Neural cell (in vitro differentiated cells): Measurements from ENCODE around the gene FHOD3. TPM values are rescaled to one million over a fixed set of nuclear protein-coding genes. Genes with fewer than 3 reads are reported as not detected.

Experiments
- H2AFZ ChIP-seq: fragments of 200-600, 300-800 bp; sonication (generic), shearing (Covaris generic); 2 replicates; pipeline ENCODE4 v1.6.0; 2014; ENCODE audit warnings: low read depth, mild to moderate bottlenecking, antibody characterized with exemption, low read length, moderate library complexity
- H3F3A ChIP-seq: fragments of 200-600 bp; shearing (Covaris generic); 2 replicates; pipeline ENCODE4 v1.6.1; 2016; ENCODE audit warnings: mild to moderate bottlenecking, moderate library complexity, mixed read lengths, antibody characterized with exemption, low read length; ENCODE audit not compliant: insufficient read depth, poor library complexity, severe bottlenecking
- H3K27ac ChIP-seq: fragments of 200-600, 300-800 bp; sonication (generic), shearing (Covaris generic); 2 replicates; pipeline ENCODE4 v1.5.1; 2014; ENCODE audit warnings: mild to moderate bottlenecking, low read length, moderate library complexity
- H3K27me3 ChIP-seq: fragments of 300-800, 200-600 bp; sonication (generic), shearing (Covaris generic); 2 replicates; pipeline ENCODE4 v1.6.0; 2014; ENCODE audit warnings: mild to moderate bottlenecking, low read depth, low read length, moderate library complexity; ENCODE audit not compliant: insufficient read depth
- H3K36me3 ChIP-seq: fragments of 300-800, 200-600 bp; sonication (generic), shearing (Covaris generic); 2 replicates; pipeline ENCODE4 v1.5.1; 2014; ENCODE audit warnings: mild to moderate bottlenecking, antibody characterized with exemption, low read length, moderate library complexity; ENCODE audit not compliant: insufficient read depth
- H3K4me2 ChIP-seq: fragments of 300-800, 200-600 bp; sonication (generic), shearing (Covaris generic); 2 replicates; pipeline ENCODE4 v1.6.0; 2014; ENCODE audit warnings: mild to moderate bottlenecking, low read length
- H3K4me3 ChIP-seq: fragments of 300-800, 200-600 bp; sonication (generic), shearing (Covaris generic); 2 replicates; pipeline ENCODE4 v1.5.1; 2014; ENCODE audit warnings: mild to moderate bottlenecking, low read length, moderate library complexity
- H3K79me2 ChIP-seq: fragments of 200-600 bp; shearing (Covaris generic); replicated peaks from 2 replicates; pipeline ENCODE4 v1.6.0; 2014; ENCODE audit warnings: mild to moderate bottlenecking, low read length, moderate library complexity; ENCODE audit not compliant: insufficient read depth
- H3K9ac ChIP-seq: fragments of 300-800, 200-600 bp; sonication (generic), shearing (Covaris generic); 2 replicates; pipeline ENCODE4 v1.6.1; 2016; ENCODE audit warnings: mild to moderate bottlenecking, low read length, mixed read lengths
- H3K9me2 ChIP-seq: fragments of 200-600 bp; shearing (Covaris generic); 2 replicates; pipeline ENCODE4 v1.6.1; 2016; ENCODE audit warnings: mild to moderate bottlenecking, low read length, mixed read lengths; ENCODE audit not compliant: insufficient read depth
- H3K9me3 ChIP-seq: fragments of 200-600, 300-800 bp; sonication (generic), shearing (Covaris generic); 2 replicates; pipeline ENCODE4 v1.6.1; 2016; ENCODE audit warnings: mild to moderate bottlenecking, mixed run types, low read length, moderate library complexity, mixed read lengths
- H4K20me1 ChIP-seq: fragments of 200-600 bp; shearing (Covaris generic); 2 replicates; pipeline ENCODE4 v1.6.1; 2016; ENCODE audit warnings: mild to moderate bottlenecking, mixed run types; ENCODE audit not compliant: insufficient read depth
- CTCF ChIP-seq: fragments of 450-650 bp; IDR thresholded peaks from 2 replicates; pipeline ENCODE4 v1.5.1; 2014; ENCODE audit warnings: antibody characterized with exemption, mild to moderate bottlenecking, moderate library complexity; ENCODE audit not compliant: poor library complexity, severe bottlenecking
- EP300 ChIP-seq: fragments of 450-650 bp; conservative IDR thresholded peaks from 2 replicates; pipeline ENCODE4 v1.6.1; 2014; ENCODE audit warnings: antibody characterized with exemption, mild to moderate bottlenecking, moderate library complexity; ENCODE audit not compliant: poor library complexity, severe bottlenecking
- EZH2 ChIP-seq: fragments of 200-600, 300-800 bp; shearing (Covaris generic), sonication (generic); IDR thresholded peaks from 2 replicates; pipeline ENCODE4 v1.6.1; 2014; ENCODE audit warnings: antibody characterized with exemption, low read length, borderline replicate concordance, mild to moderate bottlenecking; ENCODE audit not compliant: insufficient read depth, poor library complexity, severe bottlenecking
- MXI1 ChIP-seq: fragments of 450-650 bp; conservative IDR thresholded peaks from 2 replicates; pipeline ENCODE4 v1.6.1; 2014; ENCODE audit warnings: antibody characterized with exemption, mild to moderate bottlenecking; ENCODE audit not compliant: poor library complexity, severe bottlenecking
- POLR2AphosphoS5 ChIP-seq: IDR thresholded peaks from 2 replicates; pipeline ENCODE4 v1.6.1; 2012
- RAD21 ChIP-seq: fragments of 450-650 bp; conservative IDR thresholded peaks from 2 replicates; pipeline ENCODE4 v1.6.1; 2014; ENCODE audit warnings: antibody characterized with exemption, mild to moderate bottlenecking, moderate library complexity
- SMC3 ChIP-seq: fragments of 450-650 bp; conservative IDR thresholded peaks from 2 replicates; pipeline ENCODE4 v1.6.1; 2014; ENCODE audit warnings: antibody characterized with exemption, mild to moderate bottlenecking, moderate library complexity; ENCODE audit not compliant: poor library complexity
- TAF1 ChIP-seq: IDR thresholded peaks from 2 replicates; pipeline ENCODE4 v1.6.1; 2012; ENCODE audit warnings: low read depth
- polyA plus RNA-seq: library from polyadenylated mRNA; depleted of rRNA; stranded (reverse); fragments of >200 nt; gene quantifications from 2 replicates; pipeline ENCODE4 v1.2.3, GENCODE V29; 2014
- TF ChIP-seq, protein P1 (sequence below): IDR thresholded peaks from 2 replicates; pipeline ENCODE4 v1.6.1; 2012; ENCODE audit warnings: borderline replicate concordance

FHOD3 gene
- polyA plus RNA-seq, 1 donor from 2014 or later = 19.4 TPM

DNA sequence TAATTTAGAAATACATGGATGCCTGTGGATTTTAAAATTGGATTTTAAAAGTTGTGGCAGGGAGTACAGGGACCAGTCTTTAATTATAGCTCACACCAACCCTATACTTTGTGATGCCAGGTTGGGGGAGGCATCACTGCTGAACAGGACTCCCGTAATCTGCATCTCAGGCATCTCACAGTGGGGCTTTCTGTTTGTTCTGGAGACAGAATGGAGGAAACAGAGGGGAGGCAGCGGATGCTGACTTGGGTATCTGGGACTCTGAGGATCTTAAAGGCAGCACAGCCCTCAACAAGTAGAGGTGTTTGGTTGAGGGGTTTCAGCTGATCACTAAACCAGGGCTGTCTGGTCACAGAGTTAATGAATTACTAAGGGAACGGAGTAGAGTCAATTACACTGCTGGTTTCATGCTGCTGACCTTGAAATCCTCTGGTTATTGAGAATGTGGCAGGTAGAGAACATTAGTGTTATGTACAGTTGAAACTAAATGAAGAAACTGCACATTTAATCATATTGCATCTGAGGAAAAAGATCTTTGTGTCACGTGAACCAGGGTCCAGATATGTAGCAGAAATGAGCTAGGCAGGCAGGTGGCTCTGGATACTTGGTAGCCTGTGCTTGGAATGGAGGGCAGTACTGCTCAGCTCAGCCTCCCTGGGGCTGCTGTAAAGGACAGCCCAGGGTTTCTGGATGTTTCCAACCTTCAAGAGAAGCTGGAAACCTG lies 40.3 kb downstream of the FHOD3 start:
- Histone ChIP-seq H3K9ac (no peak overlapping the region), H4K20me1 (no peaks in the 10 kb centered on the region), H2AFZ (no peak overlapping the region), H3K27ac (no peak overlapping the region), H3K9me3 (peaks cover 5% of the 10 kb centered on the region), H3K79me2 (peaks cover 6% of the 10 kb centered on the region), H3F3A (no peaks in the 10 kb centered on the region), H3K9me2 (no peaks in the 10 kb centered on the region), H3K27me3 (no peaks in the 10 kb centered on the region), H3K4me3 (no peak overlapping the region), H3K36me3 (no peaks in the 10 kb centered on the region), H3K4me2 (no peak overlapping the region)
- TF ChIP-seq EZH2 (no peak), MXI1 (no peak), RAD21 (no peak), SMC3 (no peak), POLR2AphosphoS5 (no peak), EP300 (no peak), TAF1 (no peak), CTCF (no peak)
- TF ChIP-seq, protein P1, sequence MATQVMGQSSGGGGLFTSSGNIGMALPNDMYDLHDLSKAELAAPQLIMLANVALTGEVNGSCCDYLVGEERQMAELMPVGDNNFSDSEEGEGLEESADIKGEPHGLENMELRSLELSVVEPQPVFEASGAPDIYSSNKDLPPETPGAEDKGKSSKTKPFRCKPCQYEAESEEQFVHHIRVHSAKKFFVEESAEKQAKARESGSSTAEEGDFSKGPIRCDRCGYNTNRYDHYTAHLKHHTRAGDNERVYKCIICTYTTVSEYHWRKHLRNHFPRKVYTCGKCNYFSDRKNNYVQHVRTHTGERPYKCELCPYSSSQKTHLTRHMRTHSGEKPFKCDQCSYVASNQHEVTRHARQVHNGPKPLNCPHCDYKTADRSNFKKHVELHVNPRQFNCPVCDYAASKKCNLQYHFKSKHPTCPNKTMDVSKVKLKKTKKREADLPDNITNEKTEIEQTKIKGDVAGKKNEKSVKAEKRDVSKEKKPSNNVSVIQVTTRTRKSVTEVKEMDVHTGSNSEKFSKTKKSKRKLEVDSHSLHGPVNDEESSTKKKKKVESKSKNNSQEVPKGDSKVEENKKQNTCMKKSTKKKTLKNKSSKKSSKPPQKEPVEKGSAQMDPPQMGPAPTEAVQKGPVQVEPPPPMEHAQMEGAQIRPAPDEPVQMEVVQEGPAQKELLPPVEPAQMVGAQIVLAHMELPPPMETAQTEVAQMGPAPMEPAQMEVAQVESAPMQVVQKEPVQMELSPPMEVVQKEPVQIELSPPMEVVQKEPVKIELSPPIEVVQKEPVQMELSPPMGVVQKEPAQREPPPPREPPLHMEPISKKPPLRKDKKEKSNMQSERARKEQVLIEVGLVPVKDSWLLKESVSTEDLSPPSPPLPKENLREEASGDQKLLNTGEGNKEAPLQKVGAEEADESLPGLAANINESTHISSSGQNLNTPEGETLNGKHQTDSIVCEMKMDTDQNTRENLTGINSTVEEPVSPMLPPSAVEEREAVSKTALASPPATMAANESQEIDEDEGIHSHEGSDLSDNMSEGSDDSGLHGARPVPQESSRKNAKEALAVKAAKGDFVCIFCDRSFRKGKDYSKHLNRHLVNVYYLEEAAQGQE = no peak

DNA sequence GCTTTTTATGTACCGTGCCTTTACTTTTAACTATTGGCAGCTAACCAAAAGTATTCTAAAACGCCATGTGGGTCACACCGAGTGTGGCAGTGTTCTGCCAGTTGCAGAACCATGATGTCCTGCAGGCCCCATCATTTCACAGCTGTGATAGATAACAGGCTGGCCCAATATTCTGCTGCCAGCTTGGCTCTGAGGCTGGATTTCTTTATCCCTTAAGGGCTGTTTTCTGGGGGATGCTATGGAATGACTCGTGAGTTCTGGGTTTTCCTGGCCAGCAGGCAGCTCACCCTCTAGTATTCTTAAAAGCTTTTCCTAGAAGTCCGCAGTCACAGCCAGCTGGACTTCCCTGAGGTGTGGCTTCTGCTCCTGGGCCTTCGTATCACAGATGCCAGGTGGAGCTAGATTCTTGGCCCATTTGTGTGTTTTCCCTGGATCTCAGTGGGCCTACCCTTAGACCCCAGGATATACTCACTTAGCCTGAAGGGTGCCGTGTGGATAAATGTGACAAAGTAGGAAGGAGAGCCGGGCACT lies 41.0 kb downstream of the FHOD3 start:
- H3K4me3 ChIP-seq = no peak overlapping the region
- TF ChIP-seq RAD21 (no peak), EZH2 (no peak), SMC3 (no peak), MXI1 (no peak), CTCF (no peak), TAF1 (no peak), POLR2AphosphoS5 (no peak), EP300 (no peak)
- TF ChIP-seq, protein P1 = no peak
- no peak overlapping the region for H2AFZ ChIP-seq
- no peaks in the 10 kb centered on the region for H3K27me3 ChIP-seq
- peaks cover 6% of the 10 kb centered on the region for H3K79me2 ChIP-seq
- H3F3A ChIP-seq = no peaks in the 10 kb centered on the region
- H3K9me2 ChIP-seq = no peaks in the 10 kb centered on the region
- H3K9ac ChIP-seq = no peak overlapping the region
- H4K20me1 ChIP-seq = no peaks in the 10 kb centered on the region
- no peak overlapping the region for H3K27ac ChIP-seq
- H3K4me2 ChIP-seq = no peak overlapping the region
- no peaks in the 10 kb centered on the region for H3K36me3 ChIP-seq
- H3K9me3 ChIP-seq = peaks cover 5% of the 10 kb centered on the region
